ENCODE measurements around the gene ANKS1A. TPM values are rescaled to one million over a fixed set of nuclear protein-coding genes. Genes with fewer than 3 reads are reported as not detected.

The ANKS1A gene
- polyA plus RNA-seq, 1 donor = 40.8 TPM

- DNase-seq (ENCODE audit: low read depth) = no peak
Observed at GRCh38 chr6:35084511-35085203, 195.6 kb downstream of the ANKS1A start.

- no peak for DNase-seq (ENCODE audit: low read depth)
Observed at GRCh38 chr6:35085359-35086281, 196.6 kb downstream of the ANKS1A start.

- DNase-seq (ENCODE audit: low read depth) = no peak
Observed at GRCh38 chr6:35086282-35086632, 197.2 kb downstream of the ANKS1A start.

GRCh38 chr6:35086636-35087360 is 197.7 kb downstream of the ANKS1A start:
- DNase-seq (ENCODE audit: low read depth) = no peak

- no peak for DNase-seq (ENCODE audit: low read depth)
Observed at GRCh38 chr6:35087361-35088280, 198.6 kb downstream of the ANKS1A start.

- no peak for DNase-seq (ENCODE audit: low read depth)
Observed at GRCh38 chr6:35088281-35089215, 199.5 kb downstream of the ANKS1A start.

- no peak for DNase-seq (ENCODE audit: low read depth)
Observed at GRCh38 chr6:35089216-35089934, 200.3 kb downstream of the ANKS1A start.

GRCh38 chr6:35089935-35090505 is 201.0 kb downstream of the ANKS1A start:
- DNase-seq (ENCODE audit: low read depth) = no peak

GRCh38 chr6:35090734-35091133 is 201.7 kb downstream of the ANKS1A start:
- no peak for DNase-seq (ENCODE audit: low read depth)

GRCh38 chr6:35091346-35092083 is 202.5 kb downstream of the ANKS1A start:
- no peak for DNase-seq (ENCODE audit: low read depth)

GRCh38 chr6:35092362-35093117 is 203.5 kb downstream of the ANKS1A start:
- DNase-seq (ENCODE audit: low read depth) = no peak

- DNase-seq (ENCODE audit: low read depth) = no peak
Observed at GRCh38 chr6:35093118-35093445, 204.0 kb downstream of the ANKS1A start.

GRCh38 chr6:35093783-35094182 is 204.7 kb downstream of the ANKS1A start:
- DNase-seq (ENCODE audit: low read depth) = no peak

GRCh38 chr6:35094183-35094582 is 205.1 kb downstream of the ANKS1A start:
- no peak for DNase-seq (ENCODE audit: low read depth)

- no peak for DNase-seq (ENCODE audit: low read depth)
Observed at GRCh38 chr6:35096129-35096862, 207.2 kb downstream of the ANKS1A start.

GRCh38 chr6:35099116-35099515 is 210.1 kb downstream of the ANKS1A start:
- no peak for DNase-seq (ENCODE audit: low read depth)

GRCh38 chr6:35105078-35105477 is 216.0 kb downstream of the ANKS1A start:
- DNase-seq (ENCODE audit: low read depth) = no peak
